ENCODE results near the gene TEKT5. TPM values are rescaled to one million over a fixed set of nuclear protein-coding genes. Genes with fewer than 3 reads are reported as not detected.

TEKT5 gene
- total and polyA plus RNA-seq, 9 of the 15 experiments (the other 6 are each of a cell fraction or from before 2014, with no cell fraction given): 0.10 to 0.19 TPM; not detected in 7

GRCh38 chr16:10676284-10676683 is 18.4 kb downstream of the TEKT5 start:
- in situ Hi-C loops (cut with MboI) (loop anchor here (10.0 kb wide), 1 partner anchor 239 kb away; no protein-coding TSS in a partner anchor), intact Hi-C loops (cut with micrococcal nuclease) (no loop called here)
- no peak overlapping the region for H3K27ac ChIP-seq (ENCODE audit: extremely low read depth, low read depth, low read length)
- peaks cover 4% of the 10 kb centered on the region for H3K9me1 ChIP-seq (ENCODE audit: control insufficient read depth, insufficient read depth, low read length)
- no peaks in the 10 kb centered on the region for H3K79me2 ChIP-seq (ENCODE audit: control insufficient read depth, insufficient read depth, low read length)
- H3K9me3 ChIP-seq (replicated peaks; ENCODE audit: control insufficient read depth, insufficient read depth, low read depth, low read length): no peaks in the 10 kb centered on the region
- DNase-seq (ENCODE audit: extremely low read depth in 1 of 4, low spot score in 3 of 4) (no peak), ATAC-seq (no peak), FAIRE-seq (no peak)
- H3K4me1 ChIP-seq (replicated peaks in 1 of 2; ENCODE audit: control insufficient read depth in 2 of 2, insufficient read depth in 2 of 2, low read length in 2 of 2): no peaks in the 10 kb centered on the region
- H3K27me3 ChIP-seq (ENCODE audit: control insufficient read depth in 2 of 2, insufficient read depth in 2 of 2, low read length in 2 of 2): peaks cover 42 to 51% of the 10 kb centered on the region in 2 experiments
- no peak overlapping the region for H3K4me2 ChIP-seq (ENCODE audit: insufficient read depth, low read length)
- peaks cover 5% of the 10 kb centered on the region; the same call in 1 of the 2 replicates for H4K20me1 ChIP-seq (replicated peaks; ENCODE audit: control insufficient read depth, insufficient read depth, low read length)
- no TSS peak for BruUV-seq (replicated peaks)
- H2AFZ ChIP-seq (ENCODE audit: low read depth, low read length): no peak overlapping the region
- CTCF ChIA-PET (ENCODE audit: low intra/inter-chr PET ratio): no interaction called here
- H3K36me3 ChIP-seq (ENCODE audit: control insufficient read depth, insufficient read depth, low read length): no peaks in the 10 kb centered on the region
- 0% methylated on average over 6 of the region's 6 CpGs for WGBS (ENCODE audit: insufficient coverage, low coverage, missing lambda C conversion rate)
- no peak overlapping the region for H3K9ac ChIP-seq (ENCODE audit: insufficient read depth in 1 of 2, low read depth in 2 of 2, low read length in 2 of 2)
- POLR2A ChIA-PET: interaction anchor here (0.6 to 1.0 kb wide), 3 partner anchors 8 to 20 kb away, joined by 3 read pairs; no protein-coding TSS in a partner anchor
- no peak overlapping the region for H3K4me3 ChIP-seq
- TF ChIP-seq XRCC4 (IDR thresholded peaks at IDR 0.05; ENCODE audit: extremely low read depth, insufficient read depth, insufficient read length) (no peak), CHAMP1 (IDR thresholded peaks at IDR 0.05) (no peak), GABPB2 (CRISPR knock-in tag; conservative IDR thresholded peaks at IDR 0.05) (no peak), CEBPG (CRISPR knock-in tag; IDR thresholded peaks at IDR 0.05) (no peak), CEBPG (tag; conservative IDR thresholded peaks at IDR 0.05 in 1 of 2, IDR thresholded peaks at IDR 0.05 in 1 of 2) (no peak), TBL1XR1 (IDR thresholded peaks at IDR 0.05; ENCODE audit: low read length in 2 of 2) (no peak), ATF6 (CRISPR knock-in tag; IDR thresholded peaks at IDR 0.05) (no peak), BCLAF1 (IDR thresholded peaks at IDR 0.05; ENCODE audit: borderline replicate concordance in 1 of 2, control insufficient read depth in 1 of 2, low read depth in 2 of 2, low read length in 1 of 2) (no peak), BRF2 (IDR thresholded peaks at IDR 0.05; ENCODE audit: borderline replicate concordance, insufficient read depth, insufficient read length) (no peak), SMAD2 (IDR thresholded peaks at IDR 0.05; ENCODE audit: low read depth, low read length) (no peak), VEZF1 (CRISPR knock-in tag; IDR thresholded peaks at IDR 0.05) (no peak)
